Measurements from ENCODE around the gene FCHSD1.

GRCh38 chr5:141675672-141676071 lies 24.5 kb upstream of the FCHSD1 start:
- TF ChIP-seq POLR2A (IDR thresholded peaks at IDR 0.05), result no peak
- TF ChIP-seq CTCF (IDR thresholded peaks at IDR 0.05 in 8 of 11, conservative IDR thresholded peaks at IDR 0.05 in 3 of 11), result no peak
- no peak for TF ChIP-seq POLR2AphosphoS5 (IDR thresholded peaks at IDR 0.05)

All from spleen (tissue), 7 donors.